Caco-2 (cell line): Measurements from ENCODE around the gene CRHR1. TPM values are rescaled to one million over a fixed set of nuclear protein-coding genes. Genes with fewer than 3 reads are reported as not detected.

Experiments used
- BruUV-seq: library from RNA; stranded (reverse); fragments of 400-500 nt; replicated peaks from 2 replicates; lab custom pipeline; 2021; lab: Mats Ljungman, UMichigan
- CTCF ChIA-PET: fragments of 300-600 bp; sonication (Branson Sonifier 250); formaldehyde crosslinking; loops from one replicate; lab custom pipeline; 2022; ENCODE audit warnings: antibody characterized with exemption; lab: Charles Lee
- POLR2A ChIA-PET: fragments of 300-600 bp; sonication (Branson Sonifier 250); formaldehyde crosslinking; loops from one replicate; lab custom pipeline; 2022; ENCODE audit warnings: antibody characterized with exemption; lab: Charles Lee
- DNase-seq, 2 experiments: peaks; one replicate each; pipeline versions ENCODE4 v3.0.0 to v3.0.0-alpha.2; 2020 to 2022
- H3K27me3 ChIP-seq: replicated peaks from 2 replicates; pipeline ENCODE4 v1.6.0; 2011; ENCODE audit warnings: low read length; ENCODE audit not compliant: control insufficient read depth, insufficient read depth
- H3K36me3 ChIP-seq: 2 replicates; pipeline ENCODE4 v1.5.1; 2011; ENCODE audit warnings: low read length; ENCODE audit not compliant: control insufficient read depth, insufficient read depth
- H3K4me1 ChIP-seq: fragments of 250-450 bp; sonication (Bioruptor Pico); 2 replicates; pipeline ENCODE4 v1.5.1; 2020; ENCODE audit warnings: mild to moderate bottlenecking
- H3K4me3 ChIP-seq: 2 replicates; pipeline ENCODE4 v1.5.1; 2011; ENCODE audit warnings: low read depth, mild to moderate bottlenecking, control low read depth, low read length
- H3K9me3 ChIP-seq: fragments of 250-450 bp; sonication (Bioruptor Pico); 2 replicates; pipeline ENCODE4 v1.5.1; 2020; ENCODE audit warnings: mild to moderate bottlenecking, moderate library complexity
- H3K27ac Mint-ChIP-seq: one replicate; pipeline ENCODE4 v1.8.0; 2022; ENCODE audit warnings: mixed read lengths; ENCODE audit not compliant: unreplicated experiment
- H3K27me3 Mint-ChIP-seq: one replicate; pipeline ENCODE4 v1.8.0; 2022; ENCODE audit warnings: mixed read lengths; ENCODE audit not compliant: insufficient read depth, unreplicated experiment
- H3K36me3 Mint-ChIP-seq: one replicate; pipeline ENCODE4 v1.8.0; 2022; ENCODE audit warnings: mild to moderate bottlenecking, mixed read lengths; ENCODE audit not compliant: insufficient read depth, unreplicated experiment
- H3K4me1 Mint-ChIP-seq: one replicate; pipeline ENCODE4 v1.8.0; 2022; ENCODE audit warnings: low read depth, mixed read lengths; ENCODE audit not compliant: unreplicated experiment
- H3K4me3 Mint-ChIP-seq: one replicate; pipeline ENCODE4 v1.8.0; 2022; ENCODE audit warnings: mild to moderate bottlenecking, moderate library complexity, mixed read lengths; ENCODE audit not compliant: unreplicated experiment
- H3K9me3 Mint-ChIP-seq: one replicate; pipeline ENCODE4 v1.8.0; 2022; ENCODE audit warnings: mixed read lengths; ENCODE audit not compliant: unreplicated experiment
- CTCF ChIP-seq, 2 experiments: fragments of 200-600 bp in 1 of 2; IDR thresholded peaks; 1 replicate in 1 of 2; 2 replicates in 1 of 2; pipeline versions ENCODE4 v1.5.1 to v1.8.0; 2011 to 2022; ENCODE audit warnings: antibody characterized with exemption in 1 of 2, control low read depth in 1 of 2, inconsistent platforms in 1 of 2, low read depth in 1 of 2, low read length in 1 of 2, mild to moderate bottlenecking in 1 of 2, moderate library complexity in 1 of 2; ENCODE audit not compliant: insufficient read depth in 1 of 2, severe bottlenecking in 1 of 2, unreplicated experiment in 1 of 2
- intact Hi-C: fragments of 100-400 bp; cut with micrococcal nuclease; formaldehyde crosslinking; loops from one replicate; pipeline ENCODE4 v1.10.0; 2022; ENCODE audit not compliant: unreplicated experiment
- total RNA-seq: library from RNA; stranded (reverse); gene quantifications from 2 replicates; pipeline ENCODE4 v1.2.3, GENCODE V29; 2022

The CRHR1 gene
- total RNA-seq, 1 experiment from 2014 or later, result not detected

GRCh38 chr17:45791041-45791582, 7.0 kb downstream of the CRHR1 start:
- TF ChIP-seq CTCF (IDR thresholded peaks at IDR 0.05; ENCODE audit: insufficient read depth in 1 of 2, low read depth in 1 of 2, low read length in 1 of 2, severe bottlenecking in 1 of 2, unreplicated experiment in 1 of 2), result no peak
- H3K36me3 ChIP-seq, result no peaks in the 10 kb centered on the region
- H3K36me3 Mint-ChIP-seq, result no peaks in the 10 kb centered on the region
- CTCF ChIA-PET, result no interaction called here
- H3K4me1 ChIP-seq, result no peaks in the 10 kb centered on the region
- no peak overlapping the region for H3K4me3 ChIP-seq
- POLR2A ChIA-PET, result no interaction called here
- H3K9me3 Mint-ChIP-seq, result no peaks in the 10 kb centered on the region
- H3K4me1 Mint-ChIP-seq, result no peaks in the 10 kb centered on the region
- intact Hi-C loops, result no loop called here
- H3K4me3 Mint-ChIP-seq, result no peak overlapping the region
- H3K27ac Mint-ChIP-seq, result no peak overlapping the region
- H3K9me3 ChIP-seq, result no peaks in the 10 kb centered on the region
- no TSS peak for BruUV-seq
- H3K27me3 Mint-ChIP-seq, result peaks cover 26% of the 10 kb centered on the region
- H3K27me3 ChIP-seq, result no peaks in the 10 kb centered on the region; the same call in 1 of the 2 replicates
- no peak for DNase-seq

GRCh38 chr17:45791935-45792334, 7.8 kb downstream of the CRHR1 start:
- H3K36me3 Mint-ChIP-seq, result no peaks in the 10 kb centered on the region
- Histone ChIP-seq H3K36me3 (no peaks in the 10 kb centered on the region), H3K4me1 (no peaks in the 10 kb centered on the region), H3K4me3 (no peak overlapping the region), H3K27me3 (no peaks in the 10 kb centered on the region; the same call in 1 of the 2 replicates), H3K9me3 (no peaks in the 10 kb centered on the region)
- H3K27me3 Mint-ChIP-seq, result peaks cover 25% of the 10 kb centered on the region
- BruUV-seq, result no TSS peak
- H3K4me1 Mint-ChIP-seq, result no peaks in the 10 kb centered on the region
- H3K9me3 Mint-ChIP-seq, result no peaks in the 10 kb centered on the region
- DNase-seq, result no peak
- TF ChIP-seq CTCF (IDR thresholded peaks at IDR 0.05; ENCODE audit: insufficient read depth in 1 of 2, low read depth in 1 of 2, low read length in 1 of 2, severe bottlenecking in 1 of 2, unreplicated experiment in 1 of 2), result no peak
- H3K4me3 Mint-ChIP-seq, result no peak overlapping the region
- H3K27ac Mint-ChIP-seq, result no peak overlapping the region
- ChIA-PET CTCF (interaction anchor here (1.2 kb wide), 1 partner anchor 17 kb away, joined by 3 read pairs; no protein-coding TSS in a partner anchor), POLR2A (no interaction called here)
- intact Hi-C loops, result no loop called here

GRCh38 chr17:45792437-45792836, 8.3 kb downstream of the CRHR1 start:
- no peaks in the 10 kb centered on the region; the same call in 1 of the 2 replicates for H3K27me3 ChIP-seq
- H3K36me3 ChIP-seq, result no peaks in the 10 kb centered on the region
- H3K4me1 ChIP-seq, result no peaks in the 10 kb centered on the region
- Mint-ChIP-seq H3K4me1 (no peaks in the 10 kb centered on the region), H3K4me3 (no peak overlapping the region), H3K27ac (no peak overlapping the region), H3K36me3 (no peaks in the 10 kb centered on the region), H3K9me3 (no peaks in the 10 kb centered on the region), H3K27me3 (peaks cover 25% of the 10 kb centered on the region)
- CTCF ChIA-PET, result interaction anchor here (1.2 kb wide), 1 partner anchor 17 kb away, joined by 3 read pairs; no protein-coding TSS in a partner anchor
- BruUV-seq, result no TSS peak
- TF ChIP-seq CTCF (IDR thresholded peaks at IDR 0.05; ENCODE audit: insufficient read depth in 1 of 2, low read depth in 1 of 2, low read length in 1 of 2, severe bottlenecking in 1 of 2, unreplicated experiment in 1 of 2), result no peak
- no peak overlapping the region for H3K4me3 ChIP-seq
- no peaks in the 10 kb centered on the region for H3K9me3 ChIP-seq
- intact Hi-C loops, result no loop called here
- POLR2A ChIA-PET, result no interaction called here
- no peak for DNase-seq
